Neuronal stem cell (in vitro differentiated cells): ENCODE results near the gene PPM1D.
A peak's percentile ranks its signal among the peaks of the same experiment; 100 is the strongest.

Experiments
- DNase-seq: peaks from one replicate; pipeline ENCODE4 v3.0.0-alpha.2; 2013; ENCODE audit warnings: low spot score
- H2AFZ ChIP-seq: one replicate; pipeline ENCODE4 v1.6.1; 2013; ENCODE audit warnings: mild to moderate bottlenecking, low read length, inconsistent platforms
- H2AK5ac ChIP-seq: 2 replicates; pipeline ENCODE4 v1.6.1; 2013; ENCODE audit warnings: low read depth, mild to moderate bottlenecking, inconsistent platforms, low read length, moderate library complexity, mixed read lengths
- H2BK120ac ChIP-seq: 2 replicates; pipeline ENCODE4 v1.6.1; 2013; ENCODE audit warnings: low read depth, mild to moderate bottlenecking, inconsistent platforms, low read length, moderate library complexity, mixed read lengths
- H2BK12ac ChIP-seq: one replicate; pipeline ENCODE4 v1.6.1; 2013; ENCODE audit warnings: low read length, inconsistent platforms
- H2BK15ac ChIP-seq: 2 replicates; pipeline ENCODE4 v1.6.1; 2013; ENCODE audit warnings: mild to moderate bottlenecking, low read length, inconsistent platforms, mixed read lengths
- H2BK5ac ChIP-seq: one replicate; pipeline ENCODE4 v1.6.1; 2013; ENCODE audit warnings: inconsistent platforms, mild to moderate bottlenecking, low read length, moderate library complexity
- H3K14ac ChIP-seq: one replicate; pipeline ENCODE4 v1.6.1; 2013; ENCODE audit warnings: low read length, inconsistent platforms
- H3K18ac ChIP-seq: 2 replicates; pipeline ENCODE4 v1.6.1; 2013; ENCODE audit warnings: low read length, inconsistent platforms
- H3K23ac ChIP-seq: 2 replicates; pipeline ENCODE4 v1.6.1; 2013; ENCODE audit warnings: low read depth, mild to moderate bottlenecking, mixed read lengths, low read length, inconsistent platforms; ENCODE audit not compliant: poor library complexity
- H3K27ac ChIP-seq: replicated peaks from 3 replicates; pipeline ENCODE4 v1.5.1; 2013; ENCODE audit warnings: low read length, inconsistent platforms
- H3K27me3 ChIP-seq, 3 experiments: 2 replicates each; pipeline ENCODE4 v1.6.1; 2013; ENCODE audit warnings: low read length in 3 of 3, mild to moderate bottlenecking in 2 of 3, inconsistent platforms in 1 of 3, low read depth in 1 of 3, mixed read lengths in 1 of 3, moderate library complexity in 1 of 3; ENCODE audit not compliant: control insufficient read depth in 3 of 3, insufficient read depth in 3 of 3
- H3K36me3 ChIP-seq, 2 donors: replicated peaks in 1 of 2; 2 replicates each; pipeline ENCODE4 v1.6.1; 2013; ENCODE audit warnings: low read length in 2 of 2; ENCODE audit not compliant: control insufficient read depth in 2 of 2, insufficient read depth in 2 of 2
- H3K4ac ChIP-seq: 2 replicates; pipeline ENCODE4 v1.6.1; 2013; ENCODE audit warnings: inconsistent platforms, mild to moderate bottlenecking, low read length, moderate library complexity
- H3K4me1 ChIP-seq, 2 donors: 1 replicate in 1 of 2; 2 replicates in 1 of 2; pipeline ENCODE4 v1.6.1; 2013; ENCODE audit warnings: low read length in 2 of 2, low read depth in 1 of 2; ENCODE audit not compliant: control insufficient read depth in 2 of 2, insufficient read depth in 1 of 2
- H3K4me2 ChIP-seq: one replicate; pipeline ENCODE4 v1.6.1; 2013; ENCODE audit warnings: mild to moderate bottlenecking, low read length, inconsistent platforms; ENCODE audit not compliant: insufficient read depth, poor library complexity, severe bottlenecking
- H3K4me3 ChIP-seq, 2 donors: 2 replicates each; pipeline ENCODE4 v1.5.1; 2013; ENCODE audit warnings: low read length in 2 of 2, mild to moderate bottlenecking in 2 of 2, inconsistent platforms in 1 of 2, moderate library complexity in 1 of 2
- H3K79me1 ChIP-seq: one replicate; pipeline ENCODE4 v1.6.1; 2013; ENCODE audit warnings: low read depth, mild to moderate bottlenecking, inconsistent platforms, low read length, moderate library complexity
- H3K9ac ChIP-seq: one replicate; pipeline ENCODE4 v1.6.1; 2013; ENCODE audit warnings: mild to moderate bottlenecking, low read depth, low read length, inconsistent platforms; ENCODE audit not compliant: poor library complexity
- H3K9me3 ChIP-seq, 2 donors: replicated peaks in 1 of 2; 2 replicates each; pipeline versions ENCODE3 to v1.6.1; 2013; ENCODE audit warnings: low read length in 2 of 2, mild to moderate bottlenecking in 2 of 2, inconsistent platforms in 1 of 2, low read depth in 1 of 2, mixed read lengths in 1 of 2, moderate library complexity in 1 of 2; ENCODE audit not compliant: control insufficient read depth in 2 of 2, insufficient read depth in 1 of 2
- H4K8ac ChIP-seq: one replicate; pipeline ENCODE4 v1.6.1; 2013; ENCODE audit warnings: low read depth, mild to moderate bottlenecking, inconsistent platforms, low read length, moderate library complexity
- H4K91ac ChIP-seq: one replicate; pipeline ENCODE4 v1.6.1; 2013; ENCODE audit warnings: low read length, low read depth, mild to moderate bottlenecking, inconsistent platforms; ENCODE audit not compliant: poor library complexity
- WGBS, 2 donors: extraction: QIAGEN DNeasy Blood & Tissue Kit; methylation state at CpG; one replicate each; pipeline ENCODE4 v1.1.7; 2013; ENCODE audit warnings: missing lambda C conversion rate in 2 of 2, mixed read lengths in 1 of 2; ENCODE audit not compliant: insufficient read length in 2 of 2, insufficient replicate concordance in 1 of 2; ENCODE audit errors: extremely low coverage in 2 of 2; 5-methylcytosine and 5-hydroxymethylcytosine counted together

The PPM1D gene

DNA sequence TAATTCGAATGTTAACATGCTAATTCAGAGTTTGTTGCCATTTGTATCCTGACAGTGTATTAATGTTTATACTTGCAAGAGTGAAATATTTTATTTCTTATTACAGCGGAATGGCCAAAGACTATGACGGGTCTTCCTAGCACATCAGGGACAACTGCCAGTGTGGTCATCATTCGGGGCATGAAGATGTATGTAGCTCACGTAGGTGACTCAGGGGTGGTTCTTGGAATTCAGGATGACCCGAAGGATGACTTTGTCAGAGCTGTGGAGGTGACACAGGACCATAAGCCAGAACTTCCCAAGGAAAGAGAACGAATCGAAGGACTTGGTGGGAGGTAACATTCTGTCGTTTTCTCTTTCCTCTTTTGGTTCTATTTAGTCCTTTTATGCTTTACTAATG lies 23.4 kb downstream of the PPM1D start:
- Histone ChIP-seq H3K79me1 (no peaks in the 10 kb centered on the region), H2AFZ (no peak overlapping the region), H4K8ac (no peak overlapping the region), H3K36me3 (peaks cover 5 to 71% of the 10 kb centered on the region in 2 donors), H3K9ac (no peak overlapping the region), H2BK15ac (no peak overlapping the region), H4K91ac (no peak overlapping the region), H2BK12ac (no peak overlapping the region), H3K9me3 (peaks cover 2 to 4% of the 10 kb centered on the region in 2 donors), H3K23ac (no peak overlapping the region), H2AK5ac (no peak overlapping the region), H2BK120ac (no peak overlapping the region), H3K4ac (no peak overlapping the region), H3K4me1 (no peaks in the 10 kb centered on the region), H2BK5ac (no peak overlapping the region), H3K27me3 (no peaks in the 10 kb centered on the region), H3K4me3 (no peak overlapping the region), H3K14ac (no peak overlapping the region), H3K27ac (no peak overlapping the region), H3K18ac (peak overlapping the region; percentile 13), H3K4me2 (no peak overlapping the region)
- no peak for DNase-seq
- no CpG with 5 or more reads among the region's 9 CpGs for WGBS, 2 donors

DNA sequence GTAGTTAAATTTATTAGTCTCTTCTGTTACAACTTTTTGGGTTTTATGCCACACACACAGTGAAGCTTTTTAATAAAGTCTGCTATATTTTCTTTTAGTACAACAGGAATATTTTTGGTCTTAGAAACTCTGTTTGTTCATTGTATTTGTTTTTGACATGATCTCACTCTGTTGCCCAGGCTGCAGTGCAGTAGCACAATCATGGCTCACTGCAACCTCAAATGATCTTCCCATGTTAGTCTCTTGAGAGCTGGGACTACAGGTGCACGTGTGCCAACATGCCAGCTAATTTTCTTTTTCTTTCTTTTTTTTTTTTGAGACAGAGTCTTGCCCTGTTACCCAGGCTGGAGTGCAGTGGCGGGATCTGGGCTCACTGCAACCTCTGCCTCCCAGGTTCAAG lies 27.1 kb downstream of the PPM1D start:
- Histone ChIP-seq H3K14ac (no peak overlapping the region), H2AK5ac (no peak overlapping the region), H3K23ac (no peak overlapping the region), H3K36me3 (peaks cover 9 to 86% of the 10 kb centered on the region in 2 donors), H2AFZ (no peak overlapping the region), H2BK12ac (no peak overlapping the region), H3K4me3 (no peak overlapping the region), H3K4ac (no peak overlapping the region), H4K8ac (no peak overlapping the region), H3K18ac (no peak overlapping the region), H3K79me1 (no peaks in the 10 kb centered on the region), H2BK120ac (no peak overlapping the region), H4K91ac (no peak overlapping the region), H3K27me3 (no peaks in the 10 kb centered on the region), H3K27ac (no peak overlapping the region), H3K9me3 (peaks cover 0 to 2% of the 10 kb centered on the region in 2 donors), H3K4me2 (no peak overlapping the region), H2BK5ac (no peak overlapping the region), H2BK15ac (no peak overlapping the region), H3K9ac (no peak overlapping the region), H3K4me1 (no peaks in the 10 kb centered on the region)
- WGBS, 2 donors, result no CpG with 5 or more reads among the region's 2 CpGs
- no peak for DNase-seq

DNA sequence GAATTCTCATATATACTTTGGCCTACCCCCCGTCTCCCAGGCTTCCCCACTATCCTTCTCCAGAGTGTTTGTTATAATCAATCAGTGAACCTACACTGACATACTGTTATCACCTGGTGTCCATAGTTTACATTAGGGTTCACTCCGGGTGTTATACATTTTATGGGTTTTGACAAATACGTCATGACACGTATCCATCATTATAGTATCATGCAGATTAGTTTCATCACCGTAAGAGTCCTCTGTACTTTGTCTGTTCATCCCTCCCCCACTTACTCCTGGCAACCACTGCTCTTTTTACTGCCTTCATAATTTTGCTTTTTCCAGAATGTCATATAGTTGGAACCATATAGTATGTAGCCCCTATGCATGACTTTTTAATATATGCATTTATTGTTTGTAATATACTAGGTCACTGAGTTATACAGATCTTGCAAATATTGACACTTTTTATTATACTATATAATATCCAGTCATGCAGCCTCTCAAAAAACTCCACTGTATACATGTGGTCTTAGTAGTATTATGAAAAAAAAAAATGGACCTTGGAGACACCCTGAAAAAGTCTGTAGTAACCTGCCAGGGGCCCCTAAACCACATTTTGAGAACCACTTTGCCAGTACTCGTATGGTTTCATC lies 28.4 kb downstream of the PPM1D start:
- Histone ChIP-seq H3K36me3 (peaks cover 9 to 93% of the 10 kb centered on the region in 2 donors), H3K4me3 (no peak overlapping the region), H2BK120ac (no peak overlapping the region), H2AK5ac (no peak overlapping the region), H3K79me1 (peaks cover 5% of the 10 kb centered on the region), H3K4me2 (no peak overlapping the region), H4K91ac (no peak overlapping the region), H3K4ac (no peak overlapping the region), H3K18ac (no peak overlapping the region), H3K9ac (no peak overlapping the region), H3K23ac (no peak overlapping the region), H2BK12ac (no peak overlapping the region), H2AFZ (no peak overlapping the region), H2BK5ac (no peak overlapping the region), H3K4me1 (no peaks in the 10 kb centered on the region), H3K27me3 (no peaks in the 10 kb centered on the region), H3K27ac (no peak overlapping the region), H3K14ac (no peak overlapping the region), H2BK15ac (no peak overlapping the region), H3K9me3 (peaks cover 0 to 2% of the 10 kb centered on the region in 2 donors), H4K8ac (no peak overlapping the region)
- WGBS, 2 donors, result no CpG with 5 or more reads among the region's 6 CpGs
- no peak for DNase-seq

DNA sequence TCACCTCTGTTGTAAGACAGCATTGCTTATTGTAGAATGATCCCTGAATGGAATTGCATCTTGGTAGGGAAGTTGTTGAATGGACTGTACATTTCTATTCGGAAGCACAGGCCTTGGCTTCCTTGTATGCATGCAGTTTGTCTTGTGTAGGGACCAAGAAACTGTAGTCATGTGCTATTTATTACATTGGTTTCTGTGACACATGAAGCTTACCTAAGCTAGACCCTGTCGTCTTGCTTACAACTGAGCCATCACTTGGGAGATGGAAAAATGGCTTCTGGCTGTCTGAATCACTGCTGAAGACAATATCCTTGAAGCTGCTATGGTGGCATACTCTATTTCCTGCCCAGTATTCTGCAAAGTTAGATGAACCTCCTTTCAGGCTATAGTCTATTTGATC lies 29.1 kb downstream of the PPM1D start:
- H3K36me3 ChIP-seq, result peaks cover 9 to 93% of the 10 kb centered on the region in 2 donors

More for the DNA sequence above, 29.1 kb downstream of the PPM1D start:
- H4K8ac ChIP-seq, result no peak overlapping the region
- no peak overlapping the region for H2BK15ac ChIP-seq
- H3K4me2 ChIP-seq, result no peak overlapping the region
- peaks cover 5% of the 10 kb centered on the region for H3K79me1 ChIP-seq
- no peak for DNase-seq
- no peak overlapping the region for H2AFZ ChIP-seq
- no peak overlapping the region for H3K14ac ChIP-seq
- H3K23ac ChIP-seq, result no peak overlapping the region
- H2AK5ac ChIP-seq, result no peak overlapping the region
- WGBS, 2 donors, result no CpG with 5 or more reads among the region's 2 CpGs
- no peak overlapping the region for H3K18ac ChIP-seq
- no peaks in the 10 kb centered on the region for H3K27me3 ChIP-seq
- H3K9ac ChIP-seq, result no peak overlapping the region
- H3K4me3 ChIP-seq, result no peak overlapping the region
- H2BK12ac ChIP-seq, result no peak overlapping the region
- no peak overlapping the region for H4K91ac ChIP-seq
- no peaks in the 10 kb centered on the region for H3K4me1 ChIP-seq
- no peaks in the 10 kb centered on the region for H3K9me3 ChIP-seq
- no peak overlapping the region for H2BK5ac ChIP-seq
- H3K4ac ChIP-seq, result no peak overlapping the region
- no peak overlapping the region for H3K27ac ChIP-seq
- no peak overlapping the region for H2BK120ac ChIP-seq
